GM21717 (cell line): Measurements from ENCODE around the gene ME3.

ENCODE experiments used
- ATAC-seq: cut with Tn5 transposase; IDR thresholded peaks from one replicate; pipeline ENCODE4 v1.9.1; 2021; ENCODE audit warnings: mild to moderate bottlenecking, moderate library complexity; ENCODE audit not compliant: unreplicated experiment

ME3 gene

DNA sequence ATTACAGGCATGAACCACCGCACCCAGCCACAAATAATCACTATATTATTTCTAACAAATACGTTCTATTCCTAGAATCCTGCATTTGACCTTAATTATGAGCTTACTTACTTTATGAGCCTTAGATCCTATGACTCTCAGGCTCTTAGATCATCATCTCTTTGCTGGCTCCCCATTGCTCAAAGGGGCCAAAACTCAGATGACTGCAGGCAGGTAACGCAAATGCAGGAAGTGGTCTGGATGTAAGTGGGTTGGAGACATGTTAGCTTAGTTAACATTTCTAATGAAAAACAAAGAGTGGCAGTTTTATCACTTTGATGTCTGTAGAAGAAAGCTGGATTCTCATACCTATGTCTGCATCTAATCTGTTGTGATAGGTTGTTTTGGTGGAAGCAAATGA is 274.3 kb downstream of the ME3 start:
- no peak for ATAC-seq

GRCh38 chr11:86397351-86397750 is 275.1 kb downstream of the ME3 start:
- ATAC-seq, result no peak

DNA sequence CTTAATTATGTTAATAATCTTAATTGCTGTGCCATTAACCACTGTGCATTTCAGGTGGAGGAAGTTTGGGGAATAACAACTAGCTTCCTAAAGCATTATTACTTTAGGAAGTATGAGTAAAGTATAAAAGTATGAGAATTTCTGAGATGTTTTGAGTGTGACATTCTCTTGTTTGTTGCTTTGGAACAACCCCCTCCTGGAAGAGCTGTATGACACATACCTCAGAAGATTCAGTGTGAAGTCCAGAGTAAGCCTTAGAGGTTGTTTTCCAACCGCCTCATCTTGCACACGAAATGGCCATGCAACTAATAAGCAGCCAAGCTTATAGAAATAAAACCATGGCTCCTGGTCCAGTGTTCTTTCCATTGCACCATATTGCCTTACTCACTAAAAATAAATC is 276.0 kb downstream of the ME3 start:
- no peak for ATAC-seq

- no peak for ATAC-seq
Observed at GRCh38 chr11:86395061-86395551, 277.3 kb downstream of the ME3 start.
